H1 (cell line): ENCODE measurements around the gene NHLH2. TPM values are rescaled to one million over a fixed set of nuclear protein-coding genes. Genes with fewer than 3 reads are reported as not detected.

Source experiments
- CTCF ChIA-PET: fragments of 300-600 bp; sonication (Branson Sonifier 250); formaldehyde crosslinking; loops from one replicate; lab custom pipeline; 2021; ENCODE audit not compliant: partially characterized antibody; lab: Charles Lee
- POLR2A ChIA-PET: fragments of 300-600 bp; sonication (Branson Sonifier 250); formaldehyde crosslinking; loops from one replicate; lab custom pipeline; 2021; ENCODE audit warnings: inconsistent platforms; ENCODE audit not compliant: partially characterized antibody; lab: Charles Lee
- DNase-seq, 2 experiments: peaks; one replicate each; pipeline versions ENCODE4 v3.0.0 to v3.0.0-alpha.2; 2010 to 2022; ENCODE audit warnings: low spot score in 2 of 2, low read depth in 1 of 2, mixed read lengths in 1 of 2
- FAIRE-seq: peaks from 2 replicates; lab custom pipeline; 2011; peaks lifted over from hg19 to GRCh38; lab: Jason Lieb, UNC
- H2AFZ ChIP-seq: 2 replicates; pipeline ENCODE4 v1.8.1; 2012; ENCODE audit warnings: low read length, inconsistent platforms
- H2AK5ac ChIP-seq: 2 replicates; pipeline ENCODE4 v1.6.1; 2013; ENCODE audit warnings: low read depth, low read length
- H2BK120ac ChIP-seq: replicated peaks from 2 replicates; pipeline ENCODE3; 2013; ENCODE audit warnings: low read depth, low read length, inconsistent platforms
- H2BK12ac ChIP-seq: 2 replicates; pipeline ENCODE4 v1.6.1; 2013; ENCODE audit warnings: low read depth, low read length
- H2BK15ac ChIP-seq: 2 replicates; pipeline ENCODE4 v1.6.1; 2013; ENCODE audit warnings: low read length
- H2BK20ac ChIP-seq: 2 replicates; pipeline ENCODE4 v1.6.1; 2013; ENCODE audit warnings: low read length
- H2BK5ac ChIP-seq: 2 replicates; pipeline ENCODE4 v1.6.1; 2013; ENCODE audit warnings: low read depth, low read length
- H3K14ac ChIP-seq: 2 replicates; pipeline ENCODE4 v1.6.1; 2013; ENCODE audit warnings: inconsistent platforms; ENCODE audit not compliant: insufficient read length
- H3K18ac ChIP-seq: 2 replicates; pipeline ENCODE4 v1.6.1; 2013; ENCODE audit warnings: low read length; ENCODE audit errors: extremely low read depth
- H3K23ac ChIP-seq: 2 replicates; pipeline ENCODE4 v1.6.1; 2013; ENCODE audit warnings: inconsistent platforms; ENCODE audit not compliant: insufficient read length
- H3K23me2 ChIP-seq: 2 replicates; pipeline ENCODE4 v1.6.1; 2013; ENCODE audit warnings: low read depth, low read length
- H3K27ac ChIP-seq: 2 replicates; pipeline ENCODE4 v1.6.1; 2011; ENCODE audit warnings: low read depth, low read length, inconsistent platforms
- H3K27me3 ChIP-seq, 4 experiments: replicated peaks in 1 of 4; 1 replicate in 1 of 4; 2 replicates in 3 of 4; pipeline versions ENCODE4 v1.6.1 to v1.8.1; 2011 to 2013; ENCODE audit warnings: low read length in 3 of 4, mild to moderate bottlenecking in 3 of 4, inconsistent platforms in 2 of 4, mixed read lengths in 2 of 4, moderate library complexity in 1 of 4; ENCODE audit not compliant: control insufficient read depth in 3 of 4, insufficient read depth in 3 of 4; ENCODE audit errors: extremely low read depth in 1 of 4
- H3K36me3 ChIP-seq, 4 experiments: 2 replicates each; pipeline versions ENCODE4 v1.6.1 to v1.8.1; 2011 to 2013; ENCODE audit warnings: mild to moderate bottlenecking in 4 of 4, low read length in 3 of 4, moderate library complexity in 2 of 4, control low read depth in 1 of 4, inconsistent platforms in 1 of 4; ENCODE audit not compliant: insufficient read depth in 4 of 4, control insufficient read depth in 2 of 4
- H3K4ac ChIP-seq: replicated peaks from 2 replicates; pipeline ENCODE3; 2013; ENCODE audit warnings: low read length, low read depth, mixed read lengths, inconsistent platforms; ENCODE audit not compliant: insufficient read length
- H3K4me1 ChIP-seq, 4 experiments: replicated peaks in 1 of 4; 1 replicate in 1 of 4; 2 replicates in 3 of 4; pipeline versions ENCODE4 v1.6.1 to v1.8.1; 2011 to 2013; ENCODE audit warnings: low read length in 3 of 4, inconsistent platforms in 2 of 4, mixed read lengths in 1 of 4; ENCODE audit not compliant: insufficient read depth in 4 of 4, control insufficient read depth in 3 of 4
- H3K4me2 ChIP-seq, 2 experiments: 2 replicates each; pipeline versions ENCODE4 v1.6.1 to v1.8.1; 2011 to 2013; ENCODE audit warnings: low read depth in 2 of 2, low read length in 2 of 2, control low read depth in 1 of 2, inconsistent platforms in 1 of 2, mild to moderate bottlenecking in 1 of 2; ENCODE audit not compliant: insufficient read depth in 1 of 2
- H3K4me3 ChIP-seq, 4 experiments: fragments of 200-600, 300-600 bp in 1 of 4; sonication (generic), shearing (Covaris generic), sonication (Bioruptor Twin) in 1 of 4; 2 replicates each; pipeline versions ENCODE4 v1.5.1 to v1.8.1; 2011 to 2016; ENCODE audit warnings: low read length in 4 of 4, low read depth in 3 of 4, control low read depth in 2 of 4, inconsistent platforms in 2 of 4, mild to moderate bottlenecking in 2 of 4, mixed read lengths in 1 of 4, moderate library complexity in 1 of 4; ENCODE audit not compliant: insufficient read depth in 2 of 4; ENCODE audit errors: extremely low read depth in 1 of 4
- H3K56ac ChIP-seq: replicated peaks from 2 replicates; pipeline ENCODE3; 2013; ENCODE audit warnings: low read depth, mild to moderate bottlenecking, mixed read lengths, low read length, inconsistent platforms; ENCODE audit not compliant: insufficient read length
- H3K79me1 ChIP-seq: 2 replicates; pipeline ENCODE4 v1.6.1; 2013; ENCODE audit warnings: low read depth, low read length, control low read depth
- H3K79me2 ChIP-seq, 2 experiments: 2 replicates each; pipeline versions ENCODE4 v1.6.1 to v1.8.1; 2012 to 2013; ENCODE audit warnings: low read length in 2 of 2, mild to moderate bottlenecking in 2 of 2, inconsistent platforms in 1 of 2; ENCODE audit not compliant: insufficient read depth in 2 of 2, control insufficient read depth in 1 of 2
- H3K9ac ChIP-seq, 4 experiments: replicated peaks in 1 of 4; 1 replicate in 1 of 4; 2 replicates in 3 of 4; pipeline versions ENCODE4 v1.6.1 to v1.8.1; 2011 to 2013; ENCODE audit warnings: low read depth in 3 of 4, low read length in 3 of 4, control low read depth in 2 of 4, mild to moderate bottlenecking in 2 of 4, moderate library complexity in 2 of 4, inconsistent platforms in 1 of 4; ENCODE audit errors: extremely low read depth in 1 of 4
- H3K9me3 ChIP-seq, 2 experiments: 2 replicates each; pipeline versions ENCODE4 v1.6.1 to v1.8.1; 2012 to 2013; ENCODE audit warnings: mild to moderate bottlenecking in 2 of 2, moderate library complexity in 2 of 2, control low read depth in 1 of 2, inconsistent platforms in 1 of 2, low read depth in 1 of 2, low read length in 1 of 2, mixed read lengths in 1 of 2; ENCODE audit not compliant: insufficient read depth in 2 of 2
- H4K20me1 ChIP-seq, 2 experiments: replicated peaks in 1 of 2; 2 replicates each; pipeline versions ENCODE3 to v1.8.1; 2011 to 2013; ENCODE audit warnings: inconsistent platforms in 2 of 2, low read length in 2 of 2, mild to moderate bottlenecking in 1 of 2; ENCODE audit not compliant: insufficient read depth in 2 of 2, control insufficient read depth in 1 of 2
- H4K5ac ChIP-seq: 2 replicates; pipeline ENCODE4 v1.6.1; 2013; ENCODE audit warnings: low read length, low read depth, mixed read lengths, inconsistent platforms; ENCODE audit not compliant: insufficient read length
- H4K8ac ChIP-seq: 2 replicates; pipeline ENCODE4 v1.8.0; 2013; ENCODE audit warnings: mild to moderate bottlenecking, moderate library complexity, low read length, inconsistent platforms; ENCODE audit not compliant: insufficient read depth; ENCODE audit errors: extremely low read depth
- H4K91ac ChIP-seq: replicated peaks from 2 replicates; pipeline ENCODE3; 2013; ENCODE audit warnings: low read length, mixed read lengths, inconsistent platforms; ENCODE audit not compliant: insufficient read length
- HDAC2 ChIP-seq, 2 experiments: fragments of 300-600 bp in 1 of 2; sonication (generic) in 1 of 2; IDR thresholded peaks; 2 replicates each; pipeline ENCODE4 v1.6.1; 2011 to 2012; ENCODE audit warnings: low read depth in 2 of 2, low read length in 2 of 2, mild to moderate bottlenecking in 2 of 2, moderate library complexity in 2 of 2, borderline replicate concordance in 1 of 2, inconsistent platforms in 1 of 2
- RBBP5 ChIP-seq: IDR thresholded peaks from 2 replicates; pipeline ENCODE4 v1.7.1; 2012; ENCODE audit warnings: low read depth, mild to moderate bottlenecking, inconsistent platforms, low read length, moderate library complexity, borderline replicate concordance
- SAP30 ChIP-seq: fragments of 300-600 bp; sonication (generic); IDR thresholded peaks from 2 replicates; pipeline ENCODE4 v1.7.1; 2012; ENCODE audit warnings: low read length, moderate library complexity, mild to moderate bottlenecking, inconsistent platforms; ENCODE audit not compliant: insufficient read depth, insufficient replicate concordance
- TAF7 ChIP-seq: optimal IDR thresholded peaks from 2 replicates; pipeline ENCODE3; 2011; ENCODE audit warnings: low read depth, mild to moderate bottlenecking, inconsistent platforms, low read length, moderate library complexity, borderline replicate concordance
- TCF12 ChIP-seq: IDR thresholded peaks from 2 replicates; pipeline ENCODE4 v1.6.1; 2011; ENCODE audit warnings: low read depth, mild to moderate bottlenecking, low read length
- WGBS, 2 experiments: shearing (Covaris generic) in 1 of 2; methylation state at CpG; one replicate each; pipeline versions ENCODE4 v1.1.6 to v1.1.7; 2013 to 2015; ENCODE audit warnings: low lambda C conversion rate in 2 of 2, mixed read lengths in 2 of 2, inconsistent platforms in 1 of 2, low coverage in 1 of 2, missing lambda C conversion rate in 1 of 2; ENCODE audit not compliant: insufficient replicate concordance in 2 of 2, insufficient coverage in 1 of 2, insufficient read length in 1 of 2; ENCODE audit errors: extremely low coverage in 1 of 2, missing lambda C conversion rate in 1 of 2; 5-methylcytosine and 5-hydroxymethylcytosine counted together
- polyA plus RNA-seq, 7 experiments: library from polyadenylated mRNA; depleted of rRNA in 3 of 7; stranded (reverse) in 5 of 7; unstranded in 2 of 7; fragments of >200 nt in 5 of 7; fragments of 200-250 nt in 2 of 7; gene quantifications; 1 replicate in 5 of 7; 2 replicates in 1 of 7; 4 replicates in 1 of 7; pipeline versions ENCODE4 v1.2.1 to v1.2.3, GENCODE V29; 2011 to 2013; ENCODE audit warnings: missing spikeins in 2 of 7, mixed read lengths in 2 of 7
- total RNA-seq: library from RNA; stranded (reverse); fragmentation: NEBNext Ultra II Directional; extraction: Animal tissue kit (Norgen Biotek cat#: 25700); gene quantifications from 2 replicates; pipeline ENCODE4 v1.2.1, GENCODE V29; 2021

The NHLH2 gene
- total and polyA plus RNA-seq, 2 of the 8 experiments (the other 6 are each of a cell fraction or from before 2014, with no cell fraction given): 0.92 to 1.1 TPM

GRCh38 chr1:115814685-115815398 lies 26.1 kb downstream of the NHLH2 start:
- no peak for FAIRE-seq
- H3K18ac ChIP-seq: no peak overlapping the region
- no peaks in the 10 kb centered on the region for H3K4me1 ChIP-seq
- H2BK12ac ChIP-seq: no peak overlapping the region
- no peak overlapping the region for H2BK15ac ChIP-seq
- H3K27me3 ChIP-seq: no peaks in the 10 kb centered on the region
- H3K27ac ChIP-seq: no peak overlapping the region
- H3K9me3 ChIP-seq: no peaks in the 10 kb centered on the region
- no peak overlapping the region for H3K4ac ChIP-seq
- H3K56ac ChIP-seq: no peak overlapping the region
- no peak overlapping the region for H2BK5ac ChIP-seq
- H2BK20ac ChIP-seq: no peak overlapping the region
- no peaks in the 10 kb centered on the region for H3K79me1 ChIP-seq
- ChIA-PET CTCF (interaction anchor here (0.7 to 4.0 kb wide), 5 partner anchors 25 to 218 kb away, joined by 3 to 18 read pairs (median 3); no protein-coding TSS in a partner anchor), POLR2A (no interaction called here)
- no peak for TF ChIP-seq SAP30
- no peak for TF ChIP-seq HDAC2 (IDR thresholded peaks at IDR 0.05; ENCODE audit: borderline replicate concordance in 1 of 2, low read depth in 2 of 2, low read length in 2 of 2)
- TF ChIP-seq TCF12: no peak
- no peak for TF ChIP-seq RBBP5
- no peak for TF ChIP-seq TAF7
- H3K23me2 ChIP-seq: no peaks in the 10 kb centered on the region
- no peak overlapping the region for H3K9ac ChIP-seq
- WGBS, 2 experiments: 78% methylated on average over 4 of the region's 4 CpGs; no CpG with 5 or more reads in 1 of the 2 experiments
- H3K4me2 ChIP-seq: no peak overlapping the region
- H4K8ac ChIP-seq: no peak overlapping the region
- H3K23ac ChIP-seq: no peak overlapping the region
- H3K36me3 ChIP-seq: no peaks in the 10 kb centered on the region
- no peak overlapping the region for H3K14ac ChIP-seq
- no peaks in the 10 kb centered on the region for H3K79me2 ChIP-seq
- H2AK5ac ChIP-seq: no peak overlapping the region
- no peak overlapping the region for H4K5ac ChIP-seq
- no peak overlapping the region for H3K4me3 ChIP-seq
- no peak overlapping the region for H2BK120ac ChIP-seq
- H2AFZ ChIP-seq: no peak overlapping the region
- no peak for DNase-seq
- H4K20me1 ChIP-seq: no peaks in the 10 kb centered on the region
- H4K91ac ChIP-seq: no peak overlapping the region
